ENCODE data around the gene PPP4R1. TPM values are rescaled to one million over a fixed set of nuclear protein-coding genes. Genes with fewer than 3 reads are reported as not detected.

PPP4R1 gene
- total RNA-seq, 2 experiments from 2014 or later: 35.7 to 40.2 TPM

GRCh38 chr18:9628984-9629383 lies 14.6 kb upstream of the PPP4R1 start:
- ChIA-PET POLR2A (no interaction called here), CTCF (no interaction called here)
- H3K4me3 Mint-ChIP-seq: no peak overlapping the region
- H3K4me1 Mint-ChIP-seq (ENCODE audit: low read depth): no peaks in the 10 kb centered on the region
- no peaks in the 10 kb centered on the region for H3K36me3 ChIP-seq (ENCODE audit: insufficient read depth, low read length)
- no peak for TF ChIP-seq CTCF (IDR thresholded peaks at IDR 0.05)
- DNase-seq (no peak), ATAC-seq (ENCODE audit: poor library complexity) (no peak)
- no peaks in the 10 kb centered on the region for H3K27me3 ChIP-seq (ENCODE audit: control insufficient read depth in 1 of 2, insufficient read depth in 2 of 2, low read length in 2 of 2)
- no peak overlapping the region for H3K27ac ChIP-seq (ENCODE audit: low read depth in 1 of 2, low read length in 2 of 2)
- H3K27ac Mint-ChIP-seq: no peak overlapping the region
- H3K27me3 Mint-ChIP-seq: no peaks in the 10 kb centered on the region
- intact Hi-C loops (cut with DNase I, micrococcal nuclease): no loop called here
- no peaks in the 10 kb centered on the region for H3K9me3 Mint-ChIP-seq
- H3K9me3 ChIP-seq (ENCODE audit: control insufficient read depth in 1 of 2, insufficient read depth in 1 of 2, low read length in 2 of 2): no peaks in the 10 kb centered on the region
- no peaks in the 10 kb centered on the region for H3K36me3 Mint-ChIP-seq (ENCODE audit: low read depth)
- H3K4me1 ChIP-seq (ENCODE audit: insufficient read depth, low read length): no peaks in the 10 kb centered on the region
- no peak overlapping the region for H3K4me3 ChIP-seq (ENCODE audit: low read length)

GRCh38 chr18:9627642-9628041 lies 13.3 kb upstream of the PPP4R1 start:
- no peak for TF ChIP-seq CTCF (IDR thresholded peaks at IDR 0.05)
- ATAC-seq (ENCODE audit: poor library complexity) (no peak), DNase-seq (no peak)
- H3K27me3 Mint-ChIP-seq: no peaks in the 10 kb centered on the region
- H3K36me3 Mint-ChIP-seq (ENCODE audit: low read depth): no peaks in the 10 kb centered on the region
- no peaks in the 10 kb centered on the region for H3K36me3 ChIP-seq (ENCODE audit: insufficient read depth, low read length)
- H3K4me1 ChIP-seq (ENCODE audit: insufficient read depth, low read length): no peaks in the 10 kb centered on the region
- H3K27me3 ChIP-seq (ENCODE audit: control insufficient read depth in 1 of 2, insufficient read depth in 2 of 2, low read length in 2 of 2): no peaks in the 10 kb centered on the region
- CTCF ChIA-PET: interaction anchor here (1.0 kb wide), 1 partner anchor 16 kb away, joined by 3 read pairs; no protein-coding TSS in a partner anchor
- no peak overlapping the region for H3K4me3 Mint-ChIP-seq
- no peak overlapping the region for H3K27ac Mint-ChIP-seq
- H3K4me1 Mint-ChIP-seq (ENCODE audit: low read depth): no peaks in the 10 kb centered on the region
- POLR2A ChIA-PET: no interaction called here
- H3K9me3 Mint-ChIP-seq: no peaks in the 10 kb centered on the region
- intact Hi-C loops (cut with DNase I, micrococcal nuclease): no loop called here
- no peak overlapping the region for H3K27ac ChIP-seq (ENCODE audit: low read depth in 1 of 2, low read length in 2 of 2)
- no peaks in the 10 kb centered on the region for H3K9me3 ChIP-seq (ENCODE audit: control insufficient read depth in 1 of 2, insufficient read depth in 1 of 2, low read length in 2 of 2)
- no peak overlapping the region for H3K4me3 ChIP-seq (ENCODE audit: low read length)

GRCh38 chr18:9619990-9620389 lies 5.6 kb upstream of the PPP4R1 start:
- H3K27me3 Mint-ChIP-seq: no peaks in the 10 kb centered on the region
- no peak overlapping the region for H3K27ac Mint-ChIP-seq
- CTCF ChIA-PET: interaction anchor here (0.6 to 1.4 kb wide), 2 partner anchors 103 to 268 kb away, joined by 3 read pairs; no protein-coding TSS in a partner anchor
- DNase-seq (no peak), ATAC-seq (ENCODE audit: poor library complexity) (no peak)
- no peak overlapping the region for H3K4me3 ChIP-seq (ENCODE audit: low read length)
- TF ChIP-seq CTCF (IDR thresholded peaks at IDR 0.05): no peak
- H3K4me1 ChIP-seq (ENCODE audit: insufficient read depth, low read length): peaks cover 6% of the 10 kb centered on the region
- no peak overlapping the region for H3K4me3 Mint-ChIP-seq
- intact Hi-C loops (cut with DNase I, micrococcal nuclease): loop anchor here (5.0 to 10.0 kb wide), 5 partner anchors 143 to 533 kb away; partner anchors contain the start of genes VAPA (in 2 of the 2), ANKRD12 (in 1 of the 2) and RALBP1 (in 1 of the 2)
- H3K4me1 Mint-ChIP-seq (ENCODE audit: low read depth): peaks cover 8% of the 10 kb centered on the region
- H3K9me3 ChIP-seq (ENCODE audit: control insufficient read depth in 1 of 2, insufficient read depth in 1 of 2, low read length in 2 of 2): no peaks in the 10 kb centered on the region
- no peaks in the 10 kb centered on the region for H3K27me3 ChIP-seq (ENCODE audit: control insufficient read depth in 1 of 2, insufficient read depth in 2 of 2, low read length in 2 of 2)
- H3K36me3 ChIP-seq (ENCODE audit: insufficient read depth, low read length): no peaks in the 10 kb centered on the region
- no peaks in the 10 kb centered on the region for H3K9me3 Mint-ChIP-seq
- H3K27ac ChIP-seq (ENCODE audit: low read depth in 1 of 2, low read length in 2 of 2): no peak overlapping the region
- peaks cover 4% of the 10 kb centered on the region for H3K36me3 Mint-ChIP-seq (ENCODE audit: low read depth)
- POLR2A ChIA-PET: no interaction called here
